Measurements from ENCODE around the gene SLC19A2.
"Not testable (repeated sequence)": the region's sequence is repeated elsewhere in the genome, so short reads cannot be mapped to it uniquely, and the experiment has no call there.

Gene SLC19A2

GRCh38 chr1:169485431-169486280, at the start of gene SLC19A2:
TSS of gene SLC19A2 (minus strand) at chr1:169485944. CDS start at chr1:169485766, 178 bp downstream.
- DNase-seq (ENCODE audit: low read depth) = peak; percentile 89

GRCh38 chr1:169534653-169535052, 48.9 kb upstream of the SLC19A2 start:
- no peak for DNase-seq (ENCODE audit: low read depth)

GRCh38 chr1:169533528-169534190, 47.9 kb upstream of the SLC19A2 start:
- DNase-seq (ENCODE audit: low read depth) = not testable (repeated sequence)

DNA sequence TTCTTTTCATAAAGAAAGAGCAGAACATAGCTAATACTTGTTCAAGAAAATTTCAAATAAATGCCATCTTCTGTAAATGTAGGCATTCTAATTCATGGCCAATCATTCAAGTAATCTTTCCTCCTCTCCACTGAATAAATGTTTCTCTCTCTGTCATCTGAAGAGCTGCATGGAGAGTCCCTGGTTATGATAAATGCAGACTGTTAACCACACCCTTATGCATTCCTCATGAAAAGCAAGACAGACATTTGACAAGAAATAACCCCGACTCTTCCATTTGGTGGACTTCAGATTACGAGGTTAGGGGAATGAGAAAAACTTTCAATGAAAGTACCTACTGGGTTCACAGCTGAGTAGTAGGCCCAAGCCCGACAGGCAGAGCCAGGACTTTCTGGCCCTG, 44.7 kb upstream of the SLC19A2 start:
- no peak for DNase-seq (ENCODE audit: low read depth)

GRCh38 chr1:169529068-169529642, 43.4 kb upstream of the SLC19A2 start:
- DNase-seq (ENCODE audit: low read depth) = no peak

GRCh38 chr1:169528215-169529067, 42.7 kb upstream of the SLC19A2 start:
- no peak for DNase-seq (ENCODE audit: low read depth)

DNA sequence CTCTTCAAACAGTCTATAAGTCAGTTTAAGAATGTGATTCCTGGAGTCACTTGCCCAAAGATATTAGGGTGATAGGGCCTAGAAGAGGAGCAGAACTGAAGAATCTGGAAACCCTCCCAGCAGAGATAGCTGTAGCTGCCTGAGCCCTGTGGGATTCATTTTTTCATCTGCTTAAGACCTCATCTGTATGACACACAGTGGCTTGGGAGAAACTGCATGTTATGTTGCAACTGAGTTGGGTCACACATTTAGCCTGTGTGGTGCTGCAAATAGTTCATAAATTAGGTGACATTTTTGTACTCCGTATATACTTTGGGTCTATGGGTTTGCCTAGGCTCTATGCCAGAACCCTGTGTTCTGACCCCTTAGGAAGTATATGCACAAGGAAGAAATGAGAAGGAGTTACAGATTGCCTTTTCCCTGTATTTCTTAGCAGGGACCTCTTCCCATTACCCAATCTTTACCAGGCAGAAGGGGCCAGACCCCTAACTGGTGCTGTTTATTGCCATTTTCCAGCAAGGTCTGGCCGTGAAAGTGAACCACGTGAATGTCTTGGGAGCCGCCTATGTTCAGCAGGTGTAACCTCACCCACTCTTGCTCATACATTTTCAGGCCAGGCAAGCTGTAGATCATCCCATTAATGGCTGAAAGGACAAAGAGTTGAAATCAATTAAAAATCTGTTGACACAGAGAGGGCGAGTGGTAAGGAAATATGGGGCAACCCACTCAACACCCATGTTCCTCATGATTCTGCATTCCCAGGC, 41.9 kb upstream of the SLC19A2 start:
- no peak for DNase-seq (ENCODE audit: low read depth)

DNA sequence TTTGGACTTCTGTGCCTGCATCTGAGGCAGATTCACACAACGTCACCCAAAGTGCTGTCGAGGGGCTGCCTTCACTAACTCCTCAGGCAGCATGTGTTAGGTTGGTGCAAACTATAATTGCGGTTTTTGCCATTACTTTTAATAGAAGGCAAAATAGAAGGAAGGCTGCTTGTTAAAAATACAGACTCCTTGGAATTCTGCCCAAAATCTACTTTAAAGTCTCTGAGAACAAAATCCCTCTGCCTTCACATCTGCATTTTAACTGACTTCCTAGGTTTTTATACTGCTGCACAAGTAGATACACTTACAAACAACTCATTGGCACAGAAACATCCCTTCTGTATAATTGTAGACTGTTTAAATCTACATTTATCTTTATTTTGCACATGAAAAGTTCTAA, 41.3 kb upstream of the SLC19A2 start:
- no peak for DNase-seq (ENCODE audit: low read depth)

- no peak for DNase-seq (ENCODE audit: low read depth)
Observed at GRCh38 chr1:169526120-169526832, 40.5 kb upstream of the SLC19A2 start.

- DNase-seq (ENCODE audit: low read depth) = no peak
Observed at GRCh38 chr1:169525391-169525790, 39.6 kb upstream of the SLC19A2 start.

- no peak for DNase-seq (ENCODE audit: low read depth)
Observed at GRCh38 chr1:169523904-169524303, 38.2 kb upstream of the SLC19A2 start.

DNA sequence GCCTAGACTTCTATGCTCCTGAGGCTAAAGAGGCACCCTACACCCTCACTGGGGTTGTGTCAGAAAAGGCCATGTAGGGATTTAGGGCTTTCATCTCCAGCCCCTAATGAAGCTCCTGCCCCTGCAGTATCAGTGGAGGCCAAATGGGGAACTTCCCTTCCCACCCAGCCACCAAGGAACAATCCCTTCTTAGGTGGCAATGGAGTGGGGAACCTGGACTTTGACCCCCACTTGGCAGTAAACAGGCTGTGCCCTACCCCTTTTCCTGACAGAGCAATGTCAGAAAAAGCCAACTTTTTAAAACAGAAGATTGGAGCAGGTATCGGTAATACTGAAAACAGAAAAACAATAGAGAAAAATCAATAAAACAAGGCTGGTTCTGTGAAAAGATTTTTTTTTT, 35.5 kb upstream of the SLC19A2 start:
- DNase-seq (ENCODE audit: low read depth) = no peak

GRCh38 chr1:169517558-169518186, 31.9 kb upstream of the SLC19A2 start:
- DNase-seq (ENCODE audit: low read depth) = no peak

DNA sequence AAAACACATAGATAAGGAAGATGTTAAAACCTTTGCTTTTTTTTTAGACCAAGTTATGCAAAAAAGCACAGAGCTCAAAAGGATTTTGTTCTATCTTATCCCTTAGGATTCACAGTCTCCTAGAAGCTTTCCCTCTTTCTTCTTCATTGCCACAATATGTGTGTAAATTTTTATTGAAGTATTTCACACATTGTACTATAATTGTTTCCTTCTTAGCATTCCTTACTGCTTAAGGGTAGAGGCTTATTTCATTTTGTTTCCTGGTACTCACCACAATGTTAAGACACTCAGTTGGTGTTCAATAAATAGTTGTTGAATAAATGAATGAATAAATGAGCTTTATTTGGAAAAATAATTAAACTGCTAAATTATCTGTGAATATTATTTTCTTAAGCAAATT, 29.9 kb upstream of the SLC19A2 start:
- no peak for DNase-seq (ENCODE audit: low read depth)

- no peak for DNase-seq (ENCODE audit: low read depth)
Observed at GRCh38 chr1:169514566-169515270, 29.0 kb upstream of the SLC19A2 start.

DNA sequence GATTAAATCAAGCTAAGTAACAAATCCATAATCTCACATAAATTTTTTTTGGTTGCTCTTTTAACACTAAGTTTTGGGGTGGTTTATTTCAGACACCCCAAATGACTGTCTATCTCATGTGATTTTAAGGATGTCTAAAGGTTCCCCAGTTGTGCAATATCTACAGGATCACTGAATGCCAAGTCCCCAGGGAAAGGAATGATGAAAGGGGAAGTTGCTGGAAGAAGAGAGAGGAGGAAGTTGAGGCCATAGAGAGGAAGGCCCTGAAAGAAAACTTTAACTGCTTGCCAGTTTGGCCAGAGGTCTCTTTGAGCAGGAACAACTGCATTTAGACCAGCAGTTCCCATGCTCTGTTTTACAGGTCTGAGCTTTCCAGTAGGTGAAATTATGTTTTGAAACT, 27.5 kb upstream of the SLC19A2 start:
- no peak for DNase-seq (ENCODE audit: low read depth)

- DNase-seq (ENCODE audit: low read depth) = no peak
Observed at GRCh38 chr1:169511316-169512005, 25.7 kb upstream of the SLC19A2 start.

DNA sequence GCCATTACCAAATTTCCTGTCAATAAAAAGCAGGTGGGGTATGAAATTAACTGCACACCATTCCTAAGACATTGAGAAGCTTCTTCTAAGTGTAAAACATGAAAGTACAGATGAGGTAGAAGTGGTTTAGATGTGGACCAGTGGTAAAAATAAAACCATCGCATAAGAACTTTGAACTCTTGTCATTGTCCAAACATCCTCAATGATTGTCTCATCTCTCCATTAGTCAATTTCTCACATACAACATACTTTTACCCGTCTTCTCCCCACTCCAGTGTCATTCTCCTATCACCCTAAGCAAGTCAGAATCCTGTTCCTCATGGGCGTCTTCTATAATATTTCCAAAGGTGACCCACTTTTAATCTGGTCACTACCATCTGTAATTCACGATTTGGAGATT, 24.3 kb upstream of the SLC19A2 start:
- DNase-seq (ENCODE audit: low read depth) = no peak

- DNase-seq (ENCODE audit: low read depth) = no peak
Observed at GRCh38 chr1:169509354-169509753, 23.6 kb upstream of the SLC19A2 start.
